Stimulated activated CD8-positive, alpha-beta memory T cell treated with anti-CD3 and anti-CD28 coated beads, Interleukin-15, amount 100 ng/mL, for 48 hours (primary cell): ENCODE measurements around the gene MYADML2.

Experiments used
- DNase-seq, 2 donors: peaks; one replicate each; pipeline ENCODE4 v3.0.0-alpha.2; 2020; ENCODE audit warnings: low read depth in 2 of 2

The MYADML2 gene

DNA sequence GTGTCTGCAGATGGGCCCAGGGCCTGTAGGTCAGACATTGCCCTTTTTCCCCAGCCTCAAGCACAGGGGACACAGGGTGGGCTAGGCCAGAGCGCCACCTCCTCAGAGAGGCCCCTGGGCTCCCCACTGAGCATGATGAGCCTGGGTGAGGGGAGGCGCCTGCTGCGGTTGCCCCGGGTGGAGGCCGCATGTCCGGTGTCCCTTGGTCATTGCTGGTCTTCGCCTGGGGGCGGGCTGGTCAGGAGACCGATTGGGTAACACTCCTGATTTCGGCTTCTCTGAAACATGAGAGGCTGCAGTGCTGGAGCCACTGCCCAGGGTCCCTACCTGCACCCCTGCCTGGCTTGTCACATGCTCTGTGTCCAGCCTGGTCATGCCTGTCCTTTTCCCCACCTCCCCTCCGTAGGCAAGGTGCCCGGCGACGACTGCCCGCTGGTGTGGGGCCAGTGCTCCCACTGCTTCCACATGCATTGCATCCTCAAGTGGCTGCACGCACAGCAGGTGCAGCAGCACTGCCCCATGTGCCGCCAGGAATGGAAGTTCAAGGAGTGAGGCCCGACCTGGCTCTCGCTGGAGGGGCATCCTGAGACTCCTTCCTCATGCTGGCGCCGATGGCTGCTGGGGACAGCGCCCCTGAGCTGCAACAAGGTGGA is 47.4 kb downstream of the MYADML2 start:
- DNase-seq: no peak

DNA sequence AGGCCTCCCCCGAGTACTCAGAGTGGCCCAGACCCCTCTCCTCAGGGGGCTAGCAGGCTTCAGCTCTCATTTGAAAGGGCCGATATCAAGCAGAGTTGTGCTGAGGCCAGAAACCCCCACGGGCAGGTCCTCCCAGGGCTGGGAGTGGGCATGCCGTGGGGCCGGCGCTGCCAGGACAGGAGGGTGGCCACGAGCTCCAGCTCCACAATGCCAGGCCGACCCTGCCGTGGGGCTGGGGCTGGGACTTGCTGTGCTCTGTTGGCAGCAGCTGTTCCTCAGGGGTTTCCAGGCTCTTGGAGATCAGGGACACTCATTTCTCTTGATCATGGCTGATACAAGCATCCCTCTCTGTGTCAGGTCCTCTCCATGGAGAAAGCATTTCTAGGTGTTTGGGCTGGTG is 48.1 kb downstream of the MYADML2 start:
- no peak for DNase-seq

DNA sequence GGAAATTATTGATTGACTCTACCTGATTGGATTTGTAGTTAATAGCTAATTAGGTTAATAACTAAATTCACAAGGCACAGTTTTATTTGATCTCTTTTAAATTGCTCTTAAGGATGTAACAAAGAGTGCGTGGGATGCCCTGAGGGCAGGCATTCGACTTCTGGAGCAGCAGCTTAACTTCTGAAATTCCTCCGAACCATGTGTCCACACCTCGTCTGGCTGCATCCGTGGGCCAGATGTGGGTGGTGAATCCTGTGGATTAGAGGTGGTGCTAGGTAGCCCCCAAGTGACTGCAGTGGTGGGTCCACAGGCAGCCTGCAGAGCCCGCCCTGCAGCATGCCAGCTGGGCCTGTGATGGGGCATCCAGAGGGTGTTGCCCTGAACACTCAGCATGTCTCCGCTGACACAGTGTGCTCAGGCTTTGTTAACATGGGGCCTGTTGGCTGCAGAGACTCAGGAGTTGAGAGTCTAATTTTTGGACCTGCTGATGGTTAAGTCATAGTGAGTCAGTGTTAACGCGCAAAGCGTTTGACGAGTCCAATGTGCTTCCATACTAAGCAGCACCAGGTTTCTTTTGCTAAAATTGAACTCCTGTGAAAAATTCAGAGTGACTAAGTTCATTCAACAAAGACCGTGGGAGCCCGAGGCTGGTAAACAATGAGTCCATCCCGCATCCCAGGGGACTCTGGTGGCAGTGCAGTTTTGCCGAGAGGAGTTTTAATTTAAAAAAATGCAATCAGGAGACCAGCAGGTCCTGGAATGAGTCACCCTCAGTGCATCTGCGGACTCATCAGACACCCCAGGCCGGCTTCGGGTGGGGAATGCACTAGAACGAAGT is 48.8 kb downstream of the MYADML2 start:
- no peak for DNase-seq

DNA sequence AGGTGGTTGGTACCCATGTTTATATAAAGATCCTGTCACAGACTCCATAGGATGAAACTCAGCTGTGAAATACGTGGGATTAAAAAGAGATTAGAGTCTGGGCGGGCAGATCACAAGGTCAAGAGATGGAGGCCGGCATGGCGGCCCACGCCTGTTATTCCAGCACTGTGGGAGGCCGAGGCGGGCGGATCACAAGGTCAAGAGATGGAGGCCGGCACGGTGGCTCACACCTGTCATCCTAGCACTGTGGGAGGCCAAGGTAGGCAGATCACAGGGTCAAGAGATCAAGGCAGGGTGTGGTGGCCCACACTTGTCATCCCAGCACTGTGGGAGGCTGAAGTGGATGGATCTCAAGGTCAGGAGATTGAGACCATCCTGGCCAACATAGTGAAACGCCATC is 51.6 kb downstream of the MYADML2 start:
- no peak for DNase-seq

- no peak for DNase-seq
These were observed 55.8 kb downstream of the MYADML2 start for GRCh38 chr17:81891303-81891552.

DNA sequence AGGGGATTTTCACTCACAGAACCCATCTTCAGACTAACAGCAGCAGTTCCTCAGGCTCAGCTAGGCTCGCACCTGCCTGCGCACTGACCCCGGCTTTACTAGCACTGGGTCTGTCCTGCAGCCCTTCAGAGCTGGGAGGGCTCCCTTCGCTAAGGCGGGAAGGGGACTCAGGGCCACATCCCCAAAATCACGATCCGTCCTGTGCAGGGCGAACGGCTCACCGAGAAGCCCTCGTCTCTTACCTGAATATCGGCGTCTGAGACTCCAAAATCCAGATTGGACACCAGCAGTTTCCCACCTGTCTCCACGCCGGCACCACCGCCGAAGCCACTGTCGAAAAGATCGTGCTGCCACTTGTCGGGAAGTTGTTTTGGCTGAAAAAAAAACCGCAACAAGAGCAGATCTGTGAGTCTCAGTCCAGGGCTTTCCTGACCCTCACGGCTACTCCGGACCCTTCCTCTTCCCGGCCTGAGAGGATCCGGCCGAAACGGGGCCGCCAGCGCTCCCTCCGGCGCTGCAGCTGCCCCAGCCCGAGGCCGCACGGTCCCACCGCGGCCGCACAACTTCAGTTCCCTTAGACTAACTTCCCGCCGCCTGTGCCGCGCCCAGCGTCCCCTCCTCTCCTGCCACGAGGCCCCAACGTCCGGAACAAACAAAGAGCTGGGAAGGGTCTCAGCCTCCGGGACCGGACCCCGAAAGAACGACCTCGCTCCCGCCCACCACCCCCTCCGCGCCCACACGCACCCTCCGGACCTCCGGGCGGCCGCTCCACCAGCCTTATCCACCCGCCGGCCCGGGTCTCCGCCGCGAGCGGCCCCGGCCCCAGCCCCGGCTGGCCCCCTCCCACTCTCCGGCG is 56.4 kb downstream of the MYADML2 start:
- DNase-seq: no peak
